HG02884 (cell line): ENCODE measurements around the gene PAF1.
A peak's percentile ranks its signal among the peaks of the same experiment; 100 is the strongest.

Experiments used
- ATAC-seq: cut with Tn5 transposase; IDR thresholded peaks from one replicate; pipeline ENCODE4 v1.9.1; 2021; ENCODE audit warnings: mild to moderate bottlenecking, moderate library complexity; ENCODE audit not compliant: unreplicated experiment

The PAF1 gene

DNA sequence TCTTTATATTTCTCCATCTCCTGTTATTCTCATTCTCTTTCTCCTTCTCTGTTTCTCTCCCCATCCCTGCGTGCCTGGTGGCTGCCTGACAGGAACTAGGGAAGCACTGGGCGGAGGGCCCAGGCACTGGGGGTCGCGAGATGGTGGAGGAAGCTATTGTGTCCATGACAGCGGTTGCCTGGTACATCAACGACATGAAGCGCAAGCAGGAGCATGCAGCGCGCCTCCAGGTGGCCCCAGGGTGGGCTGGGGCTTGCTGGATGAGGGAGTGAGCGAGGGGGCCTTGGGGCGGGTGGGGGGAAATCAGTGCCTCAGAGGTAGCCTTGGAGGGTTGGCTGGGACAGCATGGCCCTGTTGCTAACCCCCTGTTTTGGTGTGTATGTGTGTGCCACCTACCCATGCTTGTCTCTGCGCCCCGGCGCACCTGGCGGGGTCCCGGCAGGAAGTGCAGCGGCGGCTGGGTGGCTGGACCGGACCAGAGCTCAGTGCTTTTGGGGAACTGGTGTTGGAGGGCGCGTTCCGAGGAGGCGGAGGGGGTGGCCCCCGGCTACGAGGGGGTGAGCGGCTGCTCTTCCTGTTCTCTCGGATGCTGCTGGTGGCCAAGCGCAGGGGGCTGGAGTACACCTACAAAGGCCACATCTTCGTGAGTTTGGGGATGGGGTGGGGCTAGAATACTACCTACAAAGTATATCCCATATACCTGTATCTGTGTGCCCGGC, 26.7 kb upstream of the PAF1 start:
- ATAC-seq, result no peak

DNA sequence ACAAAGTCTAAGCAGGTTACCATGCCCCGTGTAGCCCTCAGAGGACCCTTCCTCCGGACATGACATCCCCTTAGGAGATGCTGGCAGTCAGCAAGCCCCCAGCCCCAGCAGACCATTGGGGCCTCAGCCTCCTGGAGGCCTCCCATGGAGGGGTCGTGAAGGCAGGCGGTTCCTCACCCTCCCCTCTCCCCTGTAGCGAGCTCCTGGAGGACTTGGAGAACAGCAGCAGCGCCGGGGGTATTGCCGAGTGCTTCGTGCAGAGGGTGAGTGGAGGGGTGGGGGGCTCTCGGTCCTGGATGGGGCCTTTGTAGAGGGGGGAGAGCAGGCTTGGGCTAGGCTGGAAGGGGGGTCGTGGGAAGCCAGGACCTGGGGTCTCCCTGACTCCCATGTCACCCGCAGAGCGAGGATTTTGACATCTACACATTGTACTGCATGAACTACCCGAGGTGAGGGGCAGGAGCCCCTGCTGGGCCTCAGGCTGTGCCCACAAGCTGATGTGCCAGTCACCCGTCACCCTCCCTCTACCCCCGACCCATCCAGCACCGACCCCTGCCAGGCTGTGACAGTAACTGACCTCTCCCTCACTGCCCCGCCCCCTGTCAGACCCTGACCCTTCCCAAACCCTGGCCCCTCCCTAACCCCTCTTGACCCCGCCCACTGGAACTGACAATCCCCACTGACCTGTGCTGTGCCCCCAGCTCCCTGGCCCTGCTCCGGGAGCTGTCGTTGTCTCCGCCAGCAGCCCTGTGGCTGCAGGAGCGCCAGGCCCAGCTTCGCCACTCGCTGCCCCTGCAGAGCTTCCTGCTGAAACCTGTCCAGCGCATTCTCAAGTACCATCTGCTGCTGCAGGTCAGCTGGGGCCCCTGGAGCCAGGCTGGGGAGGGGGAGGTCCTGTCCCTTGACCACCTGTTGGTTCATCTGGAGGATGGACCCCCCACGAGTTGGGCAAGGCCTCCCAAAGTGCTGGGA, 25.5 kb upstream of the PAF1 start:
- no peak for ATAC-seq

DNA sequence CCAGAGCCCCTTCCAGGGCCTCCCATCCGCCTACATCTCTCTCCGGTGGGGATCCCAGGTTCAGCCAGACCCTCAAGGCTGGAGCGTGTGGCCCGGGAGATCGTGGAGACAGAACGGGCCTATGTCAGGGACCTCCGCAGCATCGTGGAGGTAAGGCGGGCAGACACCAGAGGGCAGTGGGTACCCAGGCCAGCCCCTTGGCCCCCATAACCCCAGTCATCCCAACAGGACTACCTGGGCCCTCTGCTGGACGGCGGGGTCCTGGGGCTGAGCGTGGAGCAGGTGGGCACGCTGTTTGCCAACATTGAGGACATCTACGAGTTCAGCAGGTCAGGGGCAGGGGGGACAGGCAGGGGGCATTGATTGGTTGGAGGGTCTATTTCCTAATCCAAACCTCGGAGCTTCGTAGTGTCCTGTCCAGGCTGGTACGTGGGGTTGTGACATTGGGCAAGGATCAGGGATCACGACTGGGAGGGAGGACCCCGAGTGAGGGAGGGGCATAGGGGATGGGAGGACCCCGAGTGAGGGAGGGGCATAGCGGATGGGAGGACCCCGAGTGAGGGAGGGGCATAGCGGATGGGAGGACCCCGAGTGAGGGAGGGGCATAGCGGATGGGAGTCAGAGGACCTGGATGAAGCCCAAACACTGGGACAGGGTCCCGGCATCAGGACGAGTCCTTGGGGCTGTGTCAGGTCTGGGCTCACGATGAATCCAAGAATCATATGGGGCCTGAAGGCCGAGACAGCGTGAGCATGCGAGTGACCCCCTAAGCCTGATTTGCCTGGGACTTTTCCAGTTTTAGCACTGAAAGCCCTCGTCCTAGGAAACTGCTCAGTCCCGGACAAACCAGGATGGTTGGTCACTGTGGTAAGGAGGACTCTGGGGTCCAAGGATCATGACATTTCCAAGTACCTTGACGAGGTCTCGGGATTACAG, 24.5 kb upstream of the PAF1 start:
- no peak for ATAC-seq

DNA sequence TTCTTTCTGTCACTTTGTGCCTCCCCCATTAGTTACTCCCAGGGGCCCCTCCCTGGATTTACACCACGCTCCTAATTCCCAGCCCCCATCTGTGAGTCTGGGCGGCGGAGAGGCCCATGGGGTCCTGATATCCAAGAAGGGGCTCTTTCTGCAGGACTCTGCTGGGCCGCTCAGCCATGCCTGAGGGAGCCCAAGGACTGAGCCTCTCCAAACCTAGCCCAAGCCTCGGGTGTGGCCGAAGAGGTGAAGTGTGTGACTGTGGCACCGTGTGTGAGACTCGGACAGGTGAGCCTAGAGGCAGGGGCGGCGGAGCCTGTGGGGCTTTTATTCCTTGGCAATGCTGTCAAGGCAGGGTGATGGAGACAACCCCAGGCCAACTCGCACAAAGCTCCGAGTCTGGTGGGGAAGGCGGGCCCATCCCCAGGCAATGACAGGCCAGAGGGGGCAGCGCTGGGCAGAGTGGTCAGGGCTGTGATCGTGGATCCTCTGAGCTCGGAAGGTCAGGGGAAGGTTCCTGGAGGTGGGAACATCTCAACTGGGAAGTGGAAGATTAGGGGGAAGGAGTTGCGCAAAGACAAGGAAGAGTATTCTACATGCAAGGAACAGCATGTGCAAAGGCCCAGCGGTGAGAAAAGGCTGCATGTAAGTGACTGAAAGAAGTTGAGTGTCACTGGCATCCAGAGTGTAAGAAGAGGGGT, 23.2 kb upstream of the PAF1 start:
- no peak for ATAC-seq

DNA sequence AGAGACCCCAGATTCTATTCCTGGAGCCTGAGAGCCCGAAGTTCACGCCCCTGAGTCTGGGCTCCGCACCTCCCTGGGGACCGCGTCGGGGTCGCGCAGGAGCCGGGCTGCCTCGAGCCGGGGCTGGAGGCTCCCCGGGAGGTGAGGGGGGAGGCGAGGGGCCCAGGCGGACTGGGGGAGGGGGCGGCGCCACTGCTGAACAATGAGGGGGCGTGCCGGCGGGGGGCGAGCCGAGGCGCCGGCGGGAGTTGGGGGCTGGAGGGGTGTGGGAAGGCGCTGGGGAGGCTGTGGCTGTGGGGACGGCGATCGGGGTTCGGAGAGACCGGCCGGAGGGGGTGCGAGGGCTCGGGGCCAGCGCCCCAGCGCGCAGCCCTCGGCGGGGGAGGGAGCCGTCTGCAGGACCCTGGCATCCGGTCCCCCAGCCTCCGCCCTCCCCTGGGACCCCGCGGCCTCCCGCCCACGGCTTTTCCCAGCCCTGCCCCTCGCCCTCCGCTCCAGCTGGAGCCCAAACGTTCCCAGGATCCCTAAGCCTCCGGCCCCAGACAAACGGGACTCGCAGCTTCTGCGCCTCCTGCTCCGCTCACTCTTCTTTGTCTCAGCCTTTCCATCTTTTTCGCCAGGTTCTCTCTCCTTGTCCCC, 22.5 kb upstream of the PAF1 start:
- no peak for ATAC-seq

DNA sequence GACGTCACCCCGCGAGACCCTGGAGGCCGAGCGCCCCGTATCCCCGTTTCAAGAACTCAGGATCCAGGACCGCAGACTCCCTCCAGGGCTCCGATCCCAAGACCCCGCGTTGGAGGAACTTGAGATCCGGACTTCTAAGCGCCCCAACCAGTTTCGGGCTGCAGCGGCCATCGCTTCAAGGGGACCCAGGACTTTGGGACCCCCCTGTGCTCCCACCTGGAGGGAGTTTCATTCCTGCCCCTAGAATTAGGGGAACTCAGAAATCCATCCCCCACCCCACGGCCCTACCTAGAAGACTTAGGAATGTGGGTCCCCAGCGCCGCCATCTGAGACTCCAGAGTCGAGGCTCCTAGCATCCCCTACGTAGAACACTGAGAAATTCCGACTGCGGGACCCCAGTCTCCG, 22.0 kb upstream of the PAF1 start:
- ATAC-seq, result no peak

DNA sequence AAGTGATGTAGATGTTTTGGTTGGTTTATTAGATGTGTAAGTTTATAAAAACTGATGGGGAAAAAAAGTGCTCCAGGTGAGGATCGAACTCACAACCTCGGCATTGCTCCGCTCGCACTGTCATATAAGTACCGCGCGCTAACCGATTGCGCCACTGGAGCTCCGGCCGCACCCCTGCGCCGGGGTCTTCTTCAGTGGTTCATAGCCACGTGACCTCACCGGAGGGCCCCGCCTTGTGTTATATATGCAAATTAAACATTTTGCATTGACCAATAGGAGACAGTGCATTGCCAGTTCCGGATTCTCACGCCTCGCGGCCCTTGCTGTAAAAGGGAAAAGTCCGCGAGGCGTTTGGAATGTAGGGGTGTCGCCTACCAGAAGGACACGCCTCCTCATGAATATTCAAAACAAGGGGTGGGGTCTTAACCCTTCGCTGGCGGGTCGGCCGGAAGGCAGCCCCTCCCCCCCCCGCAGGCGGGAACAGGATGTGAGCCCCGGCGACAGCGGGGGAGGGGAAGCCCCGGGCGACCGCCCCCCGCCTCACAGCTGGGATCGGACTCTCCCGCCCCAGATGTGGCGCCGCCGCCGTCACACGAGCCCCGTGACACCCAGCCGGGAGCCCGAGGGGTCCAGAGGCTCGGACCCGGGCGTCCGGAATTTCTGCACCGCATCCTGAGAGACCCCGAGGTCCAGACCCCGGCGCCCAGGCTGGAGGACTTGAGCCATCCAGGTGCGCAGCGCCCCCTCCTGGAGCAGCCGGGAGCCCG, 21.4 kb upstream of the PAF1 start, which contains the start of gene PLEKHG2:
PLEKHG2 (plus strand) TSS at position 570 of the 767 bp plus-strand sequence. CDS start 1,418 bp downstream, outside the sequence.
- peak; percentile 50 for ATAC-seq

DNA sequence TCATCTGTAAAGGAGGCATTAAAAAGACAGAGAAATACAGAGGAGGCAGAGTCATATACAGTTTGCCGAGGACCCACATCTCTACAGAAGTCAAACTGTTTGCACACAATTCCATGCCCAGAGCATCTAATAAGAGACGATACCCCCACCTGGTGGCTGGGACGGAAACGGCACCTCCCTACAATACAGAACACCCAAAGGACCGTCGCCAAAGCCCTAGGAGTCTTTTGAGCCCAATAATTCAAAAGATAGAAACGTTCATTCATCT, 20.9 kb upstream of the PAF1 start:
- ATAC-seq, result peak; percentile 15

DNA sequence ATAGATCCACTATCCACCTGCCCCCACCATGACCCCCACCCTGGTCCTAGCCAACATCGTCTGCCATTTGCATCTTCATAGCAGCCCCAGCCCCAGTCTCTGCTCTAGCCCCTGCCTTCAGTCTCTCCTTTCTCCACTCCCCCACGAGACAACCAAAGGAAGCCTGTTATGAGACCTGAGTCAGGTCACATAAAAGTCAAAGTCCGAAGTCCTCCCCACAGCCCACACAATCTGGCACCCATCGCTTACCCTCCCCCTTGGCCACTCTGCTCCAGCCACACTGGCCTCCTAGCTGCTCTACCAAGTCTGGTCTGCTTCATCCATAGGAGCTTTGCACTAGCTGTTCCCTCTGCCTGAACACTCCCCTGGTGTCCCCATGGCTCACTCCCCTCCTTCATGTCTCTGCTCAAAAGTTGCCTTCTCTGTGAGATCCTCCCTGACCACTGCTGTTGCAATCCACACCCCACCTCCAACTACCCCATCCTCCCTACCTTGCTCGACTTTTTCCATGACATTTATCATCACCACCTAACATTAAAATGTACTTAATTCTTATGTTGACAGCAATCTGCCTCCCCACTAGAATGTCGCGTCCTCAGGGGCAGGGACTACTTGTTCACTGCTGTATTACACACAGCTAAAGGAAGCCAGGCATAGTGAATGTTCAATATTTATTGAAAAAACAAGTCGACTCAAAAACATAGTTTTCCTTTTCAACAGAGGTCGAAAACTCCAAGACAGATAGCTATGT, 20.4 kb upstream of the PAF1 start:
- ATAC-seq, result no peak

DNA sequence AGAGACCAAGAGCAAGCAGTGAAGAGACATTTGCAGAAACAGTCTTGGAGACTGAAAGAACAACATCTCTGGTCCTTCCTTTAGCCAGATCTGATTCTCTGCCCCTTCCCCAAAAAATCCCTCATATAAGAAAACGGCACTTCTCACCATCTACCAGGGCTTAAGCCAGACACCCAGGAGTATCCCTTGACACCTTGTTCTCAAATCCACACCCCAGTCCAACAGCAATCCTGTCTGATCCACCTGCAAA, 19.9 kb upstream of the PAF1 start:
- ATAC-seq, result no peak

DNA sequence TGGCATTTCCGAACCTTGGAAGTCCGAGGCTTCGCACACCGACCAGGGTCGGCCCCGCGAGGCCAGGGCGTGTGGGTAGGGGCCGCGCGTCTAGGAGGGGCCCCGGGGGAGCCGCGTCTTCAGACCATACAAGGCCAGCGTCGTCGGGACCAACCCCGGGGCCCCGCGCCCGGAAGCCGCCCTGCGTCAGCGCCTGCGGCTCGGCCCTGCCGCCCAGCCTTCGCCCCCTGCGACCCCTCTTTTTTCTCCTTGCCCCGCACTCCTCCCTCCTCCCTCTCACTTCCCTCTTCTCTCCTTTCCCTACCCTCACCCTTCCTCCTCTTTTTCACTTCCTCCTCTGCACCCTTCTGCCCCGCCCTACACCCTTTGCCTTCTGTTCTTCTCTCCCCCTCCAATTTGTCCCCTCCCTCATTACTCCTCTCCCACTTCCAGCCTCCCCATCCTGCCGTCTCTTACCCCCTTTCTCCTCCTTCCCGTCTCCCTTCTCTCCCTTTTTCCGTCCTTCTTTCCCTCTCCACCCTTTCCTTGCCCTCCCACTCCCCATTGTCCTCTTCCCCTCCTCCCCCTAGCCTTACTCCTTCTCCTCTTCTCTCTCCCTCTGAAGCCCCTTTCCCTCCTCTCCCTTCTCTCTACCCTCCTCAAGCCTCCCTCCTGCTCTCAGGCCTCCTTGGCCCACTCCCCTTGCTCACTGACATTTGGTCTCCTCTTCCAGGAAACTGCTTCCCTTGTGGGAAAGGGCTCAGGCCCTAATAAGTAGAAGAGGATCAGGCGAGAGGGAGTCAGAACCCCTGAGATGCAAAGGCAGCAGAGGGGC, 19.3 kb upstream of the PAF1 start:
- ATAC-seq, result no peak

DNA sequence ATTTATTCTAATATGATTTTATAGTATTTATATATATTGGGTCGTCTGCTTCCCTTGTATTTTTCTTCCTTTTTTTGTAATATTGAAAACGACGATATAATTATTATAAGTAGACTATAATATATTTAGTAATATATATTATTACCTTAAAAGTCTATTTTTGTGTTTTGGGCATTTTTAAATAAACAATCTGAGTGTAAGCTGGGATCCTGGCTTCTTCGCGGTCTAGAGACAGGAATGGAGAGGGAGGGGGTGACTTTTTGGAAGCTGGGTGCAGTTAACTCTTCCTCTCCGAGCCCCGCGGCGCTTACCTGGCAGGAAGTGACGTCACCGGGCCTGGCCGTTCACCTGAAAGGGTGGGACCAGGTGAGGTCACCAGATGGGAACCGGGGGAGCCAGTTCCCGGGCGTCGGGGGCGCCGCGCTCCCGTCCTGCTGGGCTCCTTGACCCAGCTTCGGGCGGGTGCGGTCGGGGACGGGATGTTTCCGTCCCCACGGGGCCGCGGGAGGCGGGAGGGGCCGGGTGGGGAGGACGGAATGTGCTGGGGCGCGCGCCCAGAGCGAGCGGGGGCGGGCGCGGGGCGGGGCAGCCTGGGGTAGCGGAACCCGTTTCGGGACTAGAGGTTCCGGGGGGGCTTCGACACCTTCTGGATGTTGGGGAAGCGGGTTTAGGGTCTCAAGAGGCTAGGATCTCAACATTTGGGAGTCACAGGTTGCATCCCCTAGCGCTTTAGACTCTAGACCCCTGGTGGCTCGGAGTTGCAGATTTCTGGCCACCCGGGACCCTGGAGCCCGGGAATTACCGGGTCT, 18.5 kb upstream of the PAF1 start:
- ATAC-seq, result no peak

DNA sequence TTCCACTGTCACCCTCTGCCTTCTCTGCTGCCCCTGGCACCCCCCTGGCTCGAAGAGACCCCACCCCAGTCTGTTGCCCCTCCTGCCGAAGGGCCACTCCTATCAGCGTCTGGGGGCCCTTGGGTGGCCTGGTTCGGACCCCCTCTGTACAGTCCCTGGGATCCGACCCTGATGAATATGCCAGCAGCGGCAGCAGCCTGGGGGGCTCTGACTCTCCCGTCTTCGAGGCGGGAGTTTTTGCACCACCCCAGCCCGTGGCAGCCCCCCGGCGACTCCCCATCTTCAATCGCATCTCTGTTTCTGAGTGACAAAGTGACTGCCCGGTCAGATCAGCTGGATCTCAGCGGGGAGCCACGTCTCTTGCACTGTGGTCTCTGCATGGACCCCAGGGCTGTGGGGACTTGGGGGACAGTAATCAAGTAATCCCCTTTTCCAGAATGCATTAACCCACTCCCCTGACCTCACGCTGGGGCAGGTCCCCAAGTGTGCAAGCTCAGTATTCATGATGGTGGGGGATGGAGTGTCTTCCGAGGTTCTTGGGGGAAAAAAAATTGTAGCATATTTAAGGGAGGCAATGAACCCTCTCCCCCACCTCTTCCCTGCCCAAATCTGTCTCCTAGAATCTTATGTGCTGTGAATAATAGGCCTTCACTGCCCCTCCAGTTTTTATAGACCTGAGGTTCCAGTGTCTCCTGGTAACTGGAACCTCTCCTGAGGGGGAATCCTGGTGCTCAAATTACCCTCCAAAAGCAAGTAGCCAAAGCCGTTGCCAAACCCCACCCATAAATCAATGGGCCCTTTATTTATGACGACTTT, 17.7 kb upstream of the PAF1 start:
- no peak for ATAC-seq

DNA sequence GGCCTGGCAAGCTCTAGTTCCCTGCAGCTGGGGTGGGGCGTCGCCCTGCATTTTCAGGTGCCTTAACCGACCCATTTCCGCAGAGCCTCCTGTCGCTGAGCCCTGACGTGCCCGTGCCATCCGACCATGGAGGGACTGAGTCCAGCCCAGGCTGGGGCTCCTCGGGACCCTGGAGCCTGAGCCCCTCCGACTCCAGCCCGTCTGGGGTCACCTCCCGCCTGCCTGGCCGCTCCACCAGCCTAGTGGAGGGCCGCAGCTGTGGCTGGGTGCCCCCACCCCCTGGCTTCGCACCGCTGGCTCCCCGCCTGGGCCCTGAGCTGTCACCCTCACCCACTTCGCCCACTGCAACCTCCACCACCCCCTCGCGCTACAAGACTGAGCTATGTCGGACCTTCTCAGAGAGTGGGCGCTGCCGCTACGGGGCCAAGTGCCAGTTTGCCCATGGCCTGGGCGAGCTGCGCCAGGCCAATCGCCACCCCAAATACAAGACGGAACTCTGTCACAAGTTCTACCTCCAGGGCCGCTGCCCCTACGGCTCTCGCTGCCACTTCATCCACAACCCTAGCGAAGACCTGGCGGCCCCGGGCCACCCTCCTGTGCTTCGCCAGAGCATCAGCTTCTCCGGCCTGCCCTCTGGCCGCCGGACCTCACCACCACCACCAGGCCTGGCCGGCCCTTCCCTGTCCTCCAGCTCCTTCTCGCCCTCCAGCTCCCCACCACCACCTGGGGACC, 16.9 kb upstream of the PAF1 start:
- no peak for ATAC-seq

DNA sequence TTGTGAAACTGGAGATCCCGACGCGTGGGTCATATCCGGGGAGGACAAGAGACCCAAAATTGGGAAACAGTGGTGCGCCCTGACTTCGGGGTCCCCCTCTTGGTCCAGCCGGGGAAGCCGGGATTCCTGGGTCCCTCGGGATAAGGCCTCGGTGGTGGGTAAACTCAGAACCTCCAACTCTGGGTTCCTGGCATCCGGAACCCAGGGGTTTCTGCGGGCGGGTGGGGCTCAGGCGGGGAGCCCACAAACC, 16.4 kb upstream of the PAF1 start:
- ATAC-seq, result no peak
